GM21723 (cell line): ENCODE measurements around the gene NRG2.

Experiments
- ATAC-seq: cut with Tn5 transposase; IDR thresholded peaks from one replicate; pipeline ENCODE4 v1.9.1; 2021; ENCODE audit warnings: mild to moderate bottlenecking, moderate library complexity; ENCODE audit not compliant: unreplicated experiment

The NRG2 gene

DNA sequence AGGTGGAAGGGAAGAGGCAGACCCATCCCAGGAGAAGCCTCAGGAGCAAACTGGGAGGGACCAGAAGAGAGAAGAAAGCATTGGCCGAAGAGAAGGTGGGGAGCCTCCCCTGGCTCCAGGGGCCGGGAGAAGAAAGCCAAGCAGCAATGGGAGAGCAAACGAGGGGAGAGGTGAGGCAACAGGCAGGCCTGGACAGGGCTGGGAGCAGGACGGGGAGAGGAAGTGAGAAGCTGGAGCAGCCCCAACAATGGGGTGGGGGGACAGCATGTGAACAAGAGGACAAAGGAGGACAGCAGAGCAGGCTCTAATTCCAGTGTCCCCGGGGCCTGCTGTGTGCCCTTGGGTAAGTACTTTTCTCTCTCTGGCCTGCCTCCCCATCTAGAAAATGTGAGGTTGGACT lies 132.2 kb downstream of the NRG2 start:
- ATAC-seq: no peak

DNA sequence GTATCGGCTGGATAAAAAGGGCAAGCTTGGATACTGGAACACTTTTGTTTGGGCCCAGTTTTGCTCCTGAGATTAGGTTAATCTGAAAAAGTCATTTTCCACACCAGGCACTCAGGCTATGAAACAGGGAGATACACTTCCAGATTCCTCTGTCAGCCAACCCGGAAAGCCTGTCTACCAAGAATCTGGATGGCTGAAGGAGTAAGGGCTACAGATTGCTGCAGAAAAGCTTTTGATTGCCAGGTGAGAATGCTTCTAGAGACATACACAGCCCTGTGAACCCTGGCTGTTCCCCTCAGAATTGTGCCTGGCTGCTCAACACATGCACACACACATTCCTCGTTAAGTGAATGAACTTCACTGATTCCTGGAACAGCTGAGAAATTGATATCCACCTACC lies 133.1 kb downstream of the NRG2 start:
- ATAC-seq: no peak

DNA sequence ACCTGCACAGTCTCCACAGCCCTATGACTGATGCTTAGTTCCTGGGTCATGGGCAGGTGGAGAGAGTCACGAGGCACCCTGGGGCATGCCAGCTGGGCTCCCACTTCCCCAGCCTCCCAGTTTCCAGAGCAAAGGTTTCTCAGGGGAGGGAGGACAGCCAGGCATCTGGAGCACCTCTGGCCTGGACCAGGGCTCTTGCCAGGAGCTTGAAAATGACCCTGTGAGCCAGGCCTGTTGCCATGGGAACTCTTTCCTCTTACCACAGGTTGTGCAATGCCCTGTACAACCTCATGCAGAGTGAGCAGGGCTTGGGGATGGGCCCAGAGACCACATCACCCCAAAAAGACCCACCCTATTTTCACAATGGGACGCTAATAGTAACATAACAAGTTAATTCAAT lies 134.3 kb downstream of the NRG2 start:
- ATAC-seq: no peak

DNA sequence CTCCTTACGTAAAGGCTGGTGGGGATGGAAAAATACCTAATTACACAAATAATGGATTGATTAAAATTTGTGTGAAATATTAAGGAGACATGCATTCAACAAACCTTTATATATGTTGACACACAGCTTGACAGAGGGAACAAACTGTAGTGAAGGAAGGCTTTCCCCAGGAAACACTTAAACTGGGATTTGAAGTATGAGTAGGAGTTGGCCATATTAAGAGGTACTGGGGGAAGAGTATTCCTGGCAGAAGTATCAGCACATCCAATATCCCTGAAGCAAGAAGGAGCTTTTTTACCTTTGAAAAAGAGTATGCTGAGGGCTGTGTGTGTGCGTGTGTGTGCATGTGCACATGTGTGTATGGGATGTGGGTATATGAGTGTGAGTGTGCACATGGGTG lies 136.4 kb downstream of the NRG2 start:
- ATAC-seq: no peak

DNA sequence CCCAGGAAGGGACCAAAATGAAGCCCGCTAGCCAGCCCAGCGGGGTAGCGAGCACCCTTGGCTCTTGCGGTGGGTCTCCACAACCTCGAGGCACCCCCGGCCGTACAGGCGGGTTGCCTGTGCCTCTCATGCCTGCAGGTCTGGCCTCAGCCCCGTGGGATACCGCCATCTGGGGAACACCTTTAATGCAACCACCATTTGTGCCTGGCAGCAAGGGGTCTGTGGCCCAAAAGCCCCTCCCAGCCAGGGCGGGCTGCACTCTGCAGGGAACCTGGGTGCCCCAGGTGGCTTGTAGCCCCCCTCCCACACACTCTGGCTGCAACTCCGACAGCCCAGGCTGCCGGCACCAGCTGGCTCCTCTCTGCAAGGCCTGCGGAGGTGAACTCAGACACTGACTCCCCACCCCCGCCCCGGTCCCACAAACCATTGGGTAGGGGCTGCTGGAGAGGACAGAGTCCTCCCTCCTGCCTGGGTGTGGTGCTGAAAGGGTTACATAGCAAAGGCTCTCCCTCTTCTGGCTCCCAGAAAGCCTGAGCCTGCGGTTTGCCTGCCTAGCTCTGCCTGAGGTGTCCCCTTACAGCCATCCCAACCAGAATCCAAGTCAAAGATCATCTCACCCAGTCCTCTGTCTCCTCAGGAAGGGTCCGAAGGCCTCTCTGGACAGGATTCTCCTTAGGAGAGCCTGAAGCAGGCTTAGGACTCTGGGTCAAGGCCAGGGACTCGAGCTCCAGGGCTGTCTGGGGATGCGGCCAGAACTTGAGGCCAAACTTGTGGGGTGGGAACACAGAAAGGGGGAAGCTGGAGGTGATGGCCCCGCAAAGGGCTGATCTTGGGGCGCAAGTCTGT lies 138.1 kb downstream of the NRG2 start:
- no peak for ATAC-seq

DNA sequence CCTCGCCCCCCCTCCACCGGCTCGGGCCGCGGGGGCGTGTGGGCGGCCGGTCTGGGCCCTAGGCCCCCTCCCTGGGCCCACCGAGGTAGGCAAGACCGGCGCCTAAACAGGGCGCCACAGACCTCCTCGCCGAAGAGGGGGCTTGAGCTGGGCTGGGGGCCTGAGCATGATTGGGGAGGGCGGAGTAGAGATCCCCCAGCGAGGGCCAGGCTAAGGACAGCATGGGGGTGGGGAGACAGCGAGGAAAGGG lies 138.6 kb downstream of the NRG2 start:
- no peak for ATAC-seq

DNA sequence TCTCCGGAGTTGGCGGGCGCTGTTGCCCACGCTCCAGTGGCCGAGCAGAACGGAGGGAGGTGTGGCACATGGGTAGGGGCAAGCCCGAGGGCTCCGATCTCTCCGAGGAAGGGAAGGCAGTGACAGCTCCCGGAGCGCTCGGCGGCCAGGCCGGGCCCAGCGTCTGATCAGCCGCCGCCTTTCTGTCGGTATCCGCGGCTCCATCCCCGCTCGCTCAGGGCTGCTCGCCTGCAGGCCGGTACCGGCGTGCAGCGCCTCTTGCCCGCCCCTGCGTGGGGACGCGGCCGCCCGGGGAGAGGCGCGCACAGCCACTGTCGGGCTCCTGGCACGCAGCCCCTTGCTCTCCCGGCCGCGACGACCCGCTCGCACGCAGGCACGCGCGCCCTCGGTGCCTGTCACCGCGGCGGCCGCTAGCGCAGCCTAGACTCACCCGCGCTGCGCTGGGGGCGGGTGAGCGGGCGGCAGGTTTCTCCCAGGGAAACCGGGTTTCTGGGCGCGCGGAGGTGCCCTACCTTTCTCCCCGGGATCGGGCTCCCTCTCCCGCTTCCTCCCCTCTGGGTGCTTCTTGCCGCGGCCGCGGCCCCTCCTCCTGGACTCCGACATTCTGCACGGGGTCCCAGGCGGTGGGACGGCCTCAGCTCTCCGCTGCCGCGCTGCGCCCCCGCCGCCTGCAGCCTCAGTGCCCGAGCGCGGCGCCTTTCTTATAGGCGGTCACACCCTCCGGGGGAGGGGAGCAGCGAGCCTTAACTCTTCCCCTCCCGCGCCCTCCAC lies 139.1 kb downstream of the NRG2 start:
- no peak for ATAC-seq

DNA sequence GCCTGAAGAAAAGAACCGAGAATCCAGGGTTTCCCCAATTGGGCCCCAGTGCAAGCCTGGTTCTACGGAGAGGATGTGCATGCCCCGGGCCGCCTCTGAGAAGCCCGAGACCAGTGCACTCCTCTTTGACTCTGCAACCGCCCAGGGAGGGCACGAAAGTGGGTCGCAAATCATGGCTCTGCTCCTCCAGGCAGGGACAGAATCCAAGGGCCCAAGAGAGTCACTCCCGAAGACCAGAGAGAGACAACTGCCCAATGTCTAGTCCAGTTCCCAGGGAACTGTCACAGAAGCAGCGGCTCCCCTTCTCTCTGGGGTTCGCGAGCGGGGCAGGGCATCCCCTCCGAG lies 139.7 kb downstream of the NRG2 start:
- ATAC-seq: no peak

DNA sequence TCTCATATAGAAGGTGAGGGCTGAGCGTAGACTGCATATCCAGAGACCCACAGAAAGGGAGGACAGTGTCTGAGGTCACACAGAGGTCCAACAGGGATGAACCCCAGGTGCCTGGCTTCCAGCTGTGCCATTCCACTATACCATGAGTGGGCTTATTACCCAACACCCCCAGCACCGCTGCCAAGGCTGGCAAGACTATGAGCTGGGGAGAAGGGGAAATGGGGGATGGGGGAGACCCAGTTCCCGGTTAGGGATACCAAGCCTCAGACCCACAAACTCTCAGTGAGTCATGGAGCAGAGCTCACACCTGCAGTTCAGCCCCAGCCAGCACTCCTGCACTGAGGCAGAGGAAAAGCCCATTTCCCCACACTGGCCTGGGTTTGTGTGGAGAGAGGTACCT lies 141.1 kb downstream of the NRG2 start:
- ATAC-seq: no peak

DNA sequence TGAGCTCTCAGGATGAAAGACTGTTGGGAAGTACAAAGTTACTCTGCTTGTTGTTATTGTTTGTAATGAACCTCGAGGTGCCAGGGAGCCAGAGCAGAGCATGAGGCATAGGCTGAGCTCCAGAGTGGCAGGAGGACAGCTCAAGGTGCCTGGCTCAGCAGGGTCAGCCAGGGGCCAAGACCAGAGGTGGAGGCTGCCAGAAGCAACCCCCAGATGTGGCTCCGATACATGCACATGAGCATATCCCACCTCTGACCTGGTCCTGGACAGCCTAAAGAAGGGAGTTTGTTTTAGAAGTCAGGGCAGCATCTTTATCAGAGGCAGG lies 141.9 kb downstream of the NRG2 start:
- ATAC-seq: no peak

DNA sequence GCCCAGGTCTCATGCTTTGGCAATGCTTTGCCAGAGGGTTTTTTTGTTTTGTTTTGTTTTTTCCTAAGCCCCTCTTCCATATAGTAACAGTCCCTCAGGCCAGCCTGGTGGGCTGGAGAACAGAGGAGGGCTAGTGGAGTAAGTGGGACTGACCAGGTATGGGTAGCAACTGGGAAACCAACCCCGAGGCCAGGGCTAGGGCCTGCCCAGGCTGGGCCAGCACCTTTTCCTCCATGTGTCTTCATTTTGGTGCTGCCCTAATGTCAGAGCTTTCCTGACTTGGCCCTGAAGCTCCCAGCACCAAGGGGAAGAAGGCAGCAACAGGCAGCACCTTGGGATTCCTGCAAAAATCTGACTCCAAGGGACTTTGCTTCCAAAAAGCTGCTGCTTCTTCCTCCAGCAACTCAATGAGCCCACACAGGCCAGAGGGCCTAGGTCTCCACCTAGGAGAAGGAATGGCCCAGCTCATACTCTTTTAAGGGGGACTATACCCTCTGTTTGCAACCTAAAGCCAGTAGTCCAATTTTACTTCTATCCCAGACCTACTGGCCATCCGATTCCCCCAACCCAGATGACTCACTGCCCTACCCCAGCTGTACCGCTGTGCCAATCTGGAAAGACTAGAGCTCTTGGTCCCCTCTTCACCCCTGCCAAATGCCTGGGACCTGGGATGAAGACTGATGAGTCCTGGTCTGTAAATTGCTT lies 142.4 kb downstream of the NRG2 start:
- ATAC-seq: no peak

DNA sequence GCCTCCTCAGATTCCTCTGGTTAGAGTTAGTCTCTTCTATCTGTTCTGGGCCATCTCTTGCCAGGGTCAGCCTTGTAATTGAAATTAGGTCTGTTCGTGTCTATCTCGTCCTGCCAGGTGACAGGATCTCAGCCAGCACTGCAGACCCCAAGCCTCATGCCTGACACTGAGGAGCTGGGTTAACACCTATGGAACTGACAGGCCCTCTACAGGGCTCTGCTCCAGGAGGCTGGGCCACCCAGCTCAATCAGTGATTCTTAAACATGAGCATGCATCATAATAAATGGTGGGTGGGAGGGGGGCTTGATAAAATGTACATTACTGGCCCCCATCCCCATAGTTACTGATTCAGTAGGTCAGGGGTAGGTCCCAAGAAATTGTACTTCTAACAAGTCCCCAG lies 144.1 kb downstream of the NRG2 start:
- ATAC-seq: no peak

DNA sequence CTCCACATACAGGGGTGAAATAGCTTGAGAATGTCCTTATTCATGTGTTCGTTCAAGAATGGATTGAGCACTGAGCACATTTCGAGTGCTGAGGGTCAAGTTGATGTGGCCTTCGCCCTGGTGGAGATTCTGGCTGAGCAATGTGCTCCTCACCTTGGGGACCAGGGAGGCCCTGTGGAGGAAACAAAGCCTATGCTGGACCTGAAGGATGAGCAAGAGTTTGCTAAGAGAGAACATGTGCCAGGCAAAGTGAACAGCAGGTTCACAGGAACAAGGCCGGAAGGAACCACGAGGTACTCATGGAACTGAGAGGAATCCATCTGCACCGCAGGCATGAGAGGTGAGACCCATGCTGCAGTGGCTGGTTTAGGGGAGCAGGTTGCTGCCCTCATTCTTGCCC lies 145.1 kb downstream of the NRG2 start:
- ATAC-seq: no peak

DNA sequence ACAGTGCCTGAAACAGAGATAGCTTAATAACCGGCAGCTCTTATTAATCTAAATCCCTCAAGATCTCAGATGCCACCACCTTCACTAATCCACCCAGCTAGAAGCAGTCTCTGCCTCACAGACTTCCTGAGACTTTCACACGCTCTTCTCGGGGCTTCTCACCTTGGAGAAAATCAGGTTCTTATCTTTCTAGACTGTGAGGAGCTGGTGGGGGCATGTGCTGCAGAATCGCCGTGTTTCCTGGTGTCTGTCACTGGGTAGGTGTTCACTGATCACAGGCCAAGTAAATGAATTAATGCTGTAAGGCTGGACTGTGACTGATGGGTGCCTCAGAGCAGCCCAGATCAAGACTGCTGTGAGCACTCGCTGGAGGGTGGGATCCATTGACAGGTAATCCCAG lies 145.8 kb downstream of the NRG2 start:
- ATAC-seq: no peak

DNA sequence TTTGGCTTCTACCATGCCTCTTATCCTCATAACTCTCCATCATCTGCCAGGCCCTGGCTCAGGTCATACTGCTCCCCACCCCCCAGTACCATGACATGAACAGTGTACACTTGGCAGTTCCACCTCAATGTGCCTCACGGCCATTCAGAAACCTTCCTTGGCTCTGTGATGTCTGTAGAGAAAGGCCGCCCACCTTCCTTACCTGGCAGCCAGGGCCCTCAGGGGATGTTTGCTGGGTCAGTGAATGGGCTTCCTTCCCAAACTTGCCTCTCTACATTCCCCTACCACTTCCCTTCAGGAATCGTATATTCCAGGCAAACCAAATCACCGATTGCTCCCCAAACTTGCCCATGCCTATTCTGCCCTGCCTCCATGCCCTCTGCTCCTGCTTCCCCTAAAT lies 146.4 kb downstream of the NRG2 start:
- no peak for ATAC-seq

DNA sequence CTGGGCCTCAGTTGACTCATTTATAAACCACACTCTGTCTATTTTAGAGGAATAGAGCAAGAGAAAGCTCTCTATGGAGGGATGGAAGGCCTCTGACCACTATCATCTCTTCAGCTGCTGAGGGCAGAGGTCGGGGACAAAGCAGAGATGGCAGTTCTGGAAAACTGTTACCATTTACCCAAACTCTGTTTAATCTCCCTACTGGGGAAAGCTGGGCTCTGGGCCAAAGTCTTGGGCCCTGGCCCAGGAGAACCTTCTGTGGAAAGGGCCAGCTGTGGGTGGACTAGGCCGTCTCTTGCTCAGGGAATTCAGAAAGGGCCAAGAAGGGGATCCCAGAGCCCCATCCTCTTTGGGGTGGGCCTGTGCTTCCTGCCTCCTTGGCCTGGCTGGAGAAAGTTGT lies 147.5 kb downstream of the NRG2 start:
- no peak for ATAC-seq

DNA sequence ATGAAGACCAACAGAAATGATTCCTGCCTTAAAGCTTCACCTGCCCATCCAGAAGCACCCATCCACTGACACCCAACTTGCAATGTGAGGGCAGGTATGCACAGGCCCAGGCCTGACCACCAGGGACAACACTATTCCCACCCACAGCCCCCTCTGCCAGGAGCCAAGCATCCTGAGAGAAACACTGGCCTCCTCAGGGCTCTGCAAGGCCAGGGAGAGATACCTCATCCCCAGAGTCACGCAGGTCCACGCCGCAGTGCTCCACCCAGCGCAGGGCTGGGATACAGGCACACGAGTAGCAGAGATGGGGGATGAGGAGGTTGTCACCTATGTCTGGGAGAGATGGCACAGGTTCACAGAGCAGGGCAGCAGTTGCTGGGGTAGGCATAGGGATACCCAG lies 148.1 kb downstream of the NRG2 start:
- ATAC-seq: no peak

DNA sequence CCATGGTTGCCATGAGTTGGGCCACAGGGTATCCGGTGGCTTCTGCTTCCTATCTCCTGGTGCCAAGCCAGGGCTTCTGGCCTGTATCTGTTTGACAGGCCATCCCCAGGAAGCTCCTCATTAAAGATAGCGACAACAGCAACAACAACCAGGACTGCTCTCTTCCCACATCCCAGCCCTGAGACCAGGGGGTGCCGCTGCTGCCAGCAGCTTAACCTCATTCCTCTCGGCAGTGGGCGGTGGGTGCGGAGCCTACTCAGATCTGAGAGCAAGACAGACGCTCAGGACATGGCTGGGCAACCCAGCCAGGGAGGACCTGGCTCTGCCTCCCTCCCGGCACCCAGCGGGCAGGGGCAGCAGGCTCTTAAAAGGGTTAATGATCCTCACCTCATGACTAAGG lies 149.2 kb downstream of the NRG2 start:
- no peak for ATAC-seq

DNA sequence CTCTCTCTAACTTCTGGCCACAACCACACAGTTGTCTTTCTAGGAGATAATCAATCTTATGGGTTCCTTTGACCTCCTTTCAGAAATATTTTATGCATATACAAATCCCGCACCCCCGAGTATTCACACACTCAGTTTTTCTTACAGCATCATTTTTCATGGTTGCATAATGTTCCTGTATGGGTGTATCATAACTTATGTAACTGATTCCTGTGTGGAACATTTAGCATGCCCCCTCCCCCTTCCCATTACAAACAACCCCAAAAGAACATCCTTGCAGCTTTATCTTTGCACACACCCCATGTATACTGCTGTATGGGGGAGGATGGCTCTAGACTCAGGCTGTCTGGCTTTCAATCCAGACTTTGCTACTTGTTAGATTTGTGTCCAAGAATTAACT lies 153.7 kb downstream of the NRG2 start:
- no peak for ATAC-seq

DNA sequence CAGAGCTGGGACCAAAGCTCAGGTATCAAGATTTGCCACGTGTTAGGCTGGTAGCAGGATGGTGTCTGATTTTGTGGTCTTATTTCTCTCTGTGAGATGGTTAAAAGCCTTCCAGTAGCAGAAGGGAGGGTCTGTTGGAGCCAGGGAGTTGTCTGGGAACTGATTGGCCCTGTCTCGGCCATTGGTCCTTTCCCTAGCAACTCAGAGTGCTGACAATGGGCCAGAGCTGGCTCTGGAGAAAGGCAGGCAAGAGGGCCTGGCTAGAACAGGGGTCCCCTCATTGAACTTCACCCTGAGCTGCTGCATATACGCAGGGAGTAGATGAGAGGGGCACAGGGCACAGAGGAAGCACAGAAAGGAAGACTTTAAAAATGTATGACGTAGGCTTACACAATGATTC lies 154.7 kb downstream of the NRG2 start:
- ATAC-seq: no peak

DNA sequence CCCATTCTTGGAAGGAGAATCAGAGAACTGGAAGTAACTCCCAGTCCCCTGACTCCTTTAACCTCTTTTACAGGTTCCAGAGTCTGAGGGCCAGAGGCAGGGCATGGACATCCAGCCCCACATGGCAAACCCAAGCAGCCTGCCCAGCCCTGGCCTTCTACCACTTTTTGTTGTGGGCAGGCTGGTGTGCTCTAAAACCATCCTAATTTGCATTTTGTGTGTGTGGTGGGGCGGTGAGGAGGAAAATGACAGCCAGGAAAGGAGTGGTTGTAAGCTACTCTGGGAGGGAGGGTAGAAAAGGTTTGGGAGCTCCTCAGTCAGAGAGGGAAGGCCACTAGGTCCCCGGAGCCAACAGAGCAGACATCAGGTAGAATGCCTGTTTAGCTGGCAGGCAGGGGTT lies 156.9 kb downstream of the NRG2 start:
- ATAC-seq: no peak

DNA sequence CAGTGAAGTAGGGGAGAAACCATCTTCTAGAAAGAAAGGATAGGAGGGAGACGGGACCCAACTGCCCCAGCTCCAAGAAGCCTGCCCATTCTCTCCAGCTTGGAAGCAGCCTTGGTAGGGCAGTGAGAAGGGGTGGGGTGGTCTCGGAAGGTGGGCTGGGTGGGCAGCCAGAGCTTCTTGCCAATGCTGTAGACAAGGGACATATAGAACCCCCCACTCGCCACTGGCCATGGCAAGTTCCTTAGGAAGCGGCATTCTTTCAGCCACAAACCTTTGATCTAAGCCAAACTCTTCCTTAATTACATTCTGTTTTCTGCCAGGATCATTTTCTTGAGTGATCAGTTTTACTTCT lies 157.3 kb downstream of the NRG2 start:
- ATAC-seq: no peak
